HCT116 (cell line): ENCODE measurements around the gene G2E3.

ENCODE experiments used
- EZH2 ChIP-seq: fragments of 200-600 bp; sonication (generic); IDR thresholded peaks from 2 replicates; pipeline ENCODE4 v1.6.1; 2017; ENCODE audit warnings: antibody characterized with exemption, mixed run types
- EZH2phosphoT487 ChIP-seq: fragments of 200-600 bp; IDR thresholded peaks from 2 replicates; pipeline ENCODE4 v1.6.1; 2018; ENCODE audit warnings: antibody characterized with exemption, borderline replicate concordance
- RAD21 ChIP-seq: IDR thresholded peaks from 2 replicates; pipeline ENCODE4 v1.6.1; 2012; ENCODE audit warnings: low read depth, mild to moderate bottlenecking
- SIN3A ChIP-seq: IDR thresholded peaks from 2 replicates; pipeline ENCODE4 v1.6.1; 2012; ENCODE audit warnings: low read depth
- TCF7L2 ChIP-seq: IDR thresholded peaks from 2 replicates; pipeline ENCODE4 v1.7.0; 2011; ENCODE audit warnings: borderline replicate concordance, inconsistent platforms; ENCODE audit not compliant: insufficient read depth, insufficient read length; ENCODE audit errors: extremely low read depth
- TF ChIP-seq, protein P1 (sequence below), 3 experiments: fragments of 200-600 bp in 1 of 3; sonication (generic) in 1 of 3; IDR thresholded peaks in 2 of 3; conservative IDR thresholded peaks in 1 of 3; 2 replicates each; pipeline ENCODE4 v1.5.1; 2012 to 2017; ENCODE audit warnings: low read depth in 2 of 3, low read length in 2 of 3, antibody characterized with exemption in 1 of 3, borderline replicate concordance in 1 of 3, control low read depth in 1 of 3, mild to moderate bottlenecking in 1 of 3, mixed read lengths in 1 of 3, mixed run types in 1 of 3, moderate library complexity in 1 of 3; ENCODE audit not compliant: insufficient read depth in 1 of 3

GRCh38 chr14:30519961-30520360 is 39.0 kb upstream of the G2E3 start:
- no peak for TF ChIP-seq SIN3A
- TF ChIP-seq, protein P1, sequence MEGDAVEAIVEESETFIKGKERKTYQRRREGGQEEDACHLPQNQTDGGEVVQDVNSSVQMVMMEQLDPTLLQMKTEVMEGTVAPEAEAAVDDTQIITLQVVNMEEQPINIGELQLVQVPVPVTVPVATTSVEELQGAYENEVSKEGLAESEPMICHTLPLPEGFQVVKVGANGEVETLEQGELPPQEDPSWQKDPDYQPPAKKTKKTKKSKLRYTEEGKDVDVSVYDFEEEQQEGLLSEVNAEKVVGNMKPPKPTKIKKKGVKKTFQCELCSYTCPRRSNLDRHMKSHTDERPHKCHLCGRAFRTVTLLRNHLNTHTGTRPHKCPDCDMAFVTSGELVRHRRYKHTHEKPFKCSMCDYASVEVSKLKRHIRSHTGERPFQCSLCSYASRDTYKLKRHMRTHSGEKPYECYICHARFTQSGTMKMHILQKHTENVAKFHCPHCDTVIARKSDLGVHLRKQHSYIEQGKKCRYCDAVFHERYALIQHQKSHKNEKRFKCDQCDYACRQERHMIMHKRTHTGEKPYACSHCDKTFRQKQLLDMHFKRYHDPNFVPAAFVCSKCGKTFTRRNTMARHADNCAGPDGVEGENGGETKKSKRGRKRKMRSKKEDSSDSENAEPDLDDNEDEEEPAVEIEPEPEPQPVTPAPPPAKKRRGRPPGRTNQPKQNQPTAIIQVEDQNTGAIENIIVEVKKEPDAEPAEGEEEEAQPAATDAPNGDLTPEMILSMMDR (IDR thresholded peaks at IDR 0.05 in 2 of 3, conservative IDR thresholded peaks at IDR 0.05 in 1 of 3; ENCODE audit: borderline replicate concordance in 1 of 3, insufficient read depth in 1 of 3, low read depth in 2 of 3, low read length in 2 of 3), result no peak
- no peak for TF ChIP-seq EZH2phosphoT487
- no peak for TF ChIP-seq EZH2
- no peak for TF ChIP-seq RAD21
- no peak for TF ChIP-seq TCF7L2
